A549 (cell line): ENCODE measurements around the gene IQCE. TPM values are rescaled to one million over a fixed set of nuclear protein-coding genes. Genes with fewer than 3 reads are reported as not detected.

ENCODE experiments used
- ATAC-seq, 2 experiments: fragments of 200-7000 bp in 1 of 2; fragments of >200 bp in 1 of 2; cut with Nextera tagmentation in 1 of 2; cut with Tn5 transposase in 1 of 2; 3 replicates each; pipeline versions ENCODE4 v1.8.0 to v1.9.1; 2018 to 2020; ENCODE audit warnings: mild to moderate bottlenecking in 1 of 2, moderate library complexity in 1 of 2
- CTCF ChIA-PET: fragments of 300-600 bp; sonication (Branson Sonifier 250); formaldehyde crosslinking; extraction: SDS; loops from one replicate; lab custom pipeline; 2021; ENCODE audit warnings: antibody characterized with exemption, inconsistent platforms; lab: Yijun Ruan, JAX
- POLR2A ChIA-PET: fragments of 350-600 bp; formaldehyde crosslinking; extraction: SDS; loops from one replicate; lab custom pipeline; 2021; ENCODE audit warnings: antibody characterized with exemption, inconsistent platforms; lab: Yijun Ruan, JAX
- DNase-seq, 2 experiments: peaks; one replicate each; pipeline versions ENCODE4 v3.0.0 to v3.0.0-alpha.2; 2011 to 2016; ENCODE audit warnings: low read depth in 1 of 2, low spot score in 1 of 2
- FAIRE-seq: peaks from 2 replicates; lab custom pipeline; 2011; peaks lifted over from hg19 to GRCh38; lab: Jason Lieb, UNC
- H3K27ac ChIP-seq, 2 experiments: fragments of >200 bp; sonication (Bioruptor Twin); formaldehyde crosslinking; 3 replicates each; pipeline ENCODE4 v1.5.1; 2016 to 2017
- H3K4me1 ChIP-seq: fragments of >200 bp; sonication (Bioruptor Twin); formaldehyde crosslinking; 3 replicates; pipeline ENCODE4 v1.6.1; 2016
- H3K4me2 ChIP-seq: fragments of >200 bp; sonication (Bioruptor Twin); formaldehyde crosslinking; 3 replicates; pipeline ENCODE4 v1.6.1; 2016
- H3K4me3 ChIP-seq: fragments of >200 bp; sonication (Bioruptor Twin); formaldehyde crosslinking; 3 replicates; pipeline ENCODE4 v1.5.1; 2016
- H3K9me3 ChIP-seq: fragments of >200 bp; sonication (Bioruptor Twin); formaldehyde crosslinking; 3 replicates; pipeline ENCODE4 v1.6.1; 2016
- ATOH8 ChIP-seq: fragments of 250-450 bp; sonication (Bioruptor Pico); IDR thresholded peaks from 2 replicates; pipeline ENCODE4 v1.5.0; 2020; ENCODE audit warnings: low read depth, mild to moderate bottlenecking, moderate library complexity
- BCL3 ChIP-seq: fragments of >200 bp; sonication (Bioruptor Twin); formaldehyde crosslinking; IDR thresholded peaks from 3 replicates; pipeline ENCODE4 v1.6.1; 2016
- CBX8 ChIP-seq: fragments of 200-600 bp; sonication (generic); IDR thresholded peaks from 2 replicates; pipeline ENCODE4 v1.6.1; 2016
- CHD2 ChIP-seq: fragments of 150-350 bp; IDR thresholded peaks from 2 replicates; pipeline ENCODE4 v1.6.1; 2014; ENCODE audit warnings: low read length; ENCODE audit not compliant: partially characterized antibody
- CHD4 ChIP-seq: fragments of 200-600 bp; sonication (generic); IDR thresholded peaks from 2 replicates; pipeline ENCODE4 v1.6.1; 2016; ENCODE audit warnings: antibody characterized with exemption, mild to moderate bottlenecking, borderline replicate concordance
- CTCF ChIP-seq: fragments of >200 bp; sonication (Bioruptor Twin); formaldehyde crosslinking; IDR thresholded peaks from 3 replicates; pipeline ENCODE4 v1.5.1; 2016
- EHMT2 ChIP-seq: fragments of 200-600 bp; sonication (generic); IDR thresholded peaks from 2 replicates; pipeline ENCODE4 v1.6.1; 2016; ENCODE audit warnings: antibody characterized with exemption, low read depth, mild to moderate bottlenecking, moderate library complexity
- ELK1 ChIP-seq: fragments of 150-350 bp; IDR thresholded peaks from 2 replicates; pipeline ENCODE4 v1.6.1; 2014; ENCODE audit warnings: low read depth, mild to moderate bottlenecking, low read length
- ESRRA ChIP-seq: fragments of 150-350 bp; IDR thresholded peaks from 2 replicates; pipeline ENCODE4 v1.6.1; 2014; ENCODE audit warnings: mild to moderate bottlenecking, low read length, borderline replicate concordance
- FOSB ChIP-seq: fragments of 250-450 bp; sonication (Bioruptor Pico); IDR thresholded peaks from 2 replicates; pipeline ENCODE4 v1.5.0; 2020; ENCODE audit warnings: mild to moderate bottlenecking, moderate library complexity
- FOSL2 ChIP-seq, 2 experiments: fragments of 450-650 bp in 1 of 2; fragments of >200 bp in 1 of 2; sonication (Bioruptor Twin) in 1 of 2; formaldehyde crosslinking; IDR thresholded peaks; 2 replicates each; pipeline versions ENCODE4 v1.5.0 to v1.6.1; 2016 to 2020; ENCODE audit warnings: mild to moderate bottlenecking in 1 of 2, moderate library complexity in 1 of 2
- GATA3 ChIP-seq: IDR thresholded peaks from 2 replicates; pipeline ENCODE4 v1.6.1; 2012; ENCODE audit warnings: borderline replicate concordance
- HDAC2 ChIP-seq: fragments of 200-600 bp; sonication (generic); IDR thresholded peaks from 2 replicates; pipeline ENCODE4 v1.6.1; 2016
- HEYL ChIP-seq: fragments of 250-450 bp; sonication (Bioruptor Pico); IDR thresholded peaks from 2 replicates; pipeline ENCODE4 v1.8.0; 2021; ENCODE audit warnings: mild to moderate bottlenecking, moderate library complexity
- KDM5A ChIP-seq: fragments of 200-600 bp; sonication (generic); IDR thresholded peaks from 2 replicates; pipeline ENCODE4 v1.6.1; 2016; ENCODE audit warnings: antibody characterized with exemption, mild to moderate bottlenecking
- MAFK ChIP-seq: fragments of 450-650 bp; IDR thresholded peaks from 2 replicates; pipeline ENCODE4 v1.6.1; 2014; ENCODE audit not compliant: partially characterized antibody
- NR3C1 ChIP-seq: fragments of >200 bp; sonication (Bioruptor Twin); formaldehyde crosslinking; IDR thresholded peaks from 3 replicates; pipeline ENCODE4 v1.6.1; 2017
- PBX3 ChIP-seq: IDR thresholded peaks from 2 replicates; pipeline ENCODE4 v1.6.1; 2012
- POLR2A ChIP-seq: IDR thresholded peaks from 2 replicates; pipeline ENCODE4 v1.6.1; 2012; ENCODE audit warnings: mild to moderate bottlenecking, low read length
- RARB ChIP-seq: fragments of 250-450 bp; sonication (Bioruptor Pico); IDR thresholded peaks from 2 replicates; pipeline ENCODE4 v1.8.0; 2021; ENCODE audit warnings: mild to moderate bottlenecking, moderate library complexity
- RCOR1 ChIP-seq: fragments of 150-350 bp; IDR thresholded peaks from 2 replicates; pipeline ENCODE4 v1.6.1; 2014; ENCODE audit warnings: antibody characterized with exemption, low read length, low read depth
- RNF2 ChIP-seq: fragments of 200-600 bp; sonication (generic); IDR thresholded peaks from 2 replicates; pipeline ENCODE4 v1.6.1; 2016; ENCODE audit warnings: low read depth, mild to moderate bottlenecking, antibody characterized with exemption, moderate library complexity, borderline replicate concordance
- SMC3 ChIP-seq: fragments of >200 bp; sonication (Bioruptor Twin); formaldehyde crosslinking; IDR thresholded peaks from 3 replicates; pipeline ENCODE4 v1.6.1; 2018; ENCODE audit warnings: inconsistent platforms
- SREBF2 ChIP-seq: fragments of 450-650 bp; IDR thresholded peaks from 2 replicates; pipeline ENCODE4 v1.6.1; 2014; ENCODE audit warnings: mild to moderate bottlenecking, moderate library complexity
- TP53 ChIP-seq: fragments of 250-450 bp; sonication (Bioruptor Pico); IDR thresholded peaks from 2 replicates; pipeline ENCODE4 v1.5.0; 2021; ENCODE audit warnings: mild to moderate bottlenecking, moderate library complexity
- ZFP36 ChIP-seq: fragments of 450-650 bp; IDR thresholded peaks from 2 replicates; pipeline ENCODE4 v1.6.1; 2014; ENCODE audit warnings: borderline replicate concordance; ENCODE audit not compliant: partially characterized antibody
- ZNF302 ChIP-seq: fragments of 250-450 bp; sonication (Bioruptor Pico); IDR thresholded peaks from 2 replicates; pipeline ENCODE4 v1.9.0; 2021; ENCODE audit warnings: inconsistent platforms, mild to moderate bottlenecking, moderate library complexity
- ZSCAN20 ChIP-seq: fragments of 250-450 bp; sonication (Bioruptor Pico); IDR thresholded peaks from 2 replicates; pipeline ENCODE4 v1.8.0; 2022; ENCODE audit warnings: mild to moderate bottlenecking, moderate library complexity
- WGBS: methylation state at CpG from one replicate; pipeline ENCODE4 v1.1.6; 2017; ENCODE audit errors: missing lambda C conversion rate; 5-methylcytosine and 5-hydroxymethylcytosine counted together
- polyA plus RNA-seq, 4 experiments: library from polyadenylated mRNA; depleted of rRNA in 3 of 4; stranded (reverse); fragments of >200 nt; fragmentation: RNase III in 1 of 4; extraction: RNeasy Plus Mini Kit Qiagen cat#74134 plus additional on column Dnase treatment in 1 of 4; gene quantifications; 2 replicates in 3 of 4; 3 replicates in 1 of 4; pipeline ENCODE4 v1.2.3, GENCODE V29; 2011 to 2017

Gene IQCE
- polyA plus RNA-seq, 2 of the 4 experiments (the other 2 are of a cell fraction): 10.6 to 13.0 TPM

GRCh38 chr7:2544541-2545188 lies 14.1 kb upstream of the IQCE start:
- TF ChIP-seq HDAC2 (no peak), FOSL2 (IDR thresholded peaks at IDR 0.05) (no peak), FOSL2 (CRISPR knock-in tag; IDR thresholded peaks at IDR 0.05) (no peak), TP53 (CRISPR knock-in tag) (no peak), ELK1 (no peak), ZNF302 (no peak), CHD4 (no peak), RARB (CRISPR knock-in tag) (no peak), PBX3 (no peak), NR3C1 (no peak), CBX8 (no peak), CTCF (no peak), ESRRA (no peak), ZSCAN20 (CRISPR knock-in tag) (no peak), SMC3 (no peak), CHD2 (no peak), HEYL (CRISPR knock-in tag) (no peak), EHMT2 (no peak), ZFP36 (no peak), GATA3 (no peak)
- DNase-seq (no peak), FAIRE-seq (no peak), ATAC-seq (no peak; a peak in 1 of 6 replicates)
- no peaks in the 10 kb centered on the region for H3K9me3 ChIP-seq
- 94% methylated on average over 23 of the region's 23 CpGs for WGBS
- H3K4me2 ChIP-seq: no peak overlapping the region
- H3K4me3 ChIP-seq: no peak overlapping the region
- no peak overlapping the region for H3K27ac ChIP-seq
- ChIA-PET CTCF (interaction anchor here (0.6 to 1.4 kb wide), 2 partner anchors 17 to 94 kb away, joined by 3 to 4 read pairs; no protein-coding TSS in a partner anchor), POLR2A (interaction anchor here (1.2 kb wide), 1 partner anchor 24 kb away, joined by 3 read pairs; no protein-coding TSS in a partner anchor)
- no peaks in the 10 kb centered on the region for H3K4me1 ChIP-seq

- no peak overlapping the region for H3K27ac ChIP-seq
- DNase-seq (no peak), FAIRE-seq (no peak), ATAC-seq (no peak)
- ChIA-PET POLR2A (interaction anchor here (1.2 kb wide), 1 partner anchor 17 kb away, joined by 3 read pairs; no protein-coding TSS in a partner anchor), CTCF (interaction anchor here (0.6 to 1.5 kb wide), 5 partner anchors 14 to 77 kb away, joined by 3 to 5 read pairs (median 4); partner anchors contain the start of gene IQCE)
- TF ChIP-seq HEYL (CRISPR knock-in tag) (no peak), CHD2 (no peak), RCOR1 (no peak), HDAC2 (no peak), POLR2A (no peak), ATOH8 (no peak), RNF2 (no peak), FOSB (CRISPR knock-in tag) (no peak), MAFK (no peak), BCL3 (no peak), SREBF2 (no peak), KDM5A (no peak)
- no peaks in the 10 kb centered on the region for H3K4me1 ChIP-seq
- WGBS: 97% methylated on average over 19 of the region's 20 CpGs
- no peak overlapping the region for H3K4me2 ChIP-seq
- no peak overlapping the region for H3K4me3 ChIP-seq
- H3K9me3 ChIP-seq: no peaks in the 10 kb centered on the region
Measured at GRCh38 chr7:2545746-2546425, 12.9 kb upstream of the IQCE start.
